ENCODE results near the gene TRAPPC10. TPM values are rescaled to one million over a fixed set of nuclear protein-coding genes. Genes with fewer than 3 reads are reported as not detected.

The TRAPPC10 gene
- total RNA-seq, 1 experiment from 2014 or later = 31.5 TPM

GRCh38 chr21:44052830-44053226 lies 40.7 kb downstream of the TRAPPC10 start:
- Histone ChIP-seq H3K4me3 (replicated peaks in 1 of 2; ENCODE audit: low read depth in 1 of 2, low read length in 2 of 2) (no peak overlapping the region), H3K4me1 (ENCODE audit: control insufficient read depth in 1 of 2, insufficient read depth in 2 of 2, low read length in 2 of 2) (peaks cover 4% of the 10 kb centered on the region in 2 experiments; a peak in 2 of 4 replicates), H3K36me3 (ENCODE audit: control insufficient read depth in 1 of 2, insufficient read depth in 2 of 2, low read length in 2 of 2) (peaks cover 0 to 3% of the 10 kb centered on the region in 2 experiments; a peak in 1 of 4 replicates), H4K20me1 (ENCODE audit: insufficient read depth) (no peaks in the 10 kb centered on the region), H3K9me3 (ENCODE audit: control insufficient read depth in 1 of 2, insufficient read depth in 1 of 2, low read depth in 1 of 2, low read length in 2 of 2) (no peaks in the 10 kb centered on the region), H3K4me2 (ENCODE audit: low read length) (no peak overlapping the region), H3K27ac (ENCODE audit: low read depth, low read length) (no peak overlapping the region), H3K79me2 (ENCODE audit: insufficient read depth, low read length) (peaks cover 46% of the 10 kb centered on the region), H3K9me2 (ENCODE audit: insufficient read depth) (no peaks in the 10 kb centered on the region), H2AFZ (ENCODE audit: low read depth, low read length, poor library complexity, severe bottlenecking) (no peak overlapping the region), H3K27me3 (ENCODE audit: insufficient read depth, low read length) (no peaks in the 10 kb centered on the region), H3K9ac (ENCODE audit: low read length) (no peak overlapping the region)
- intact Hi-C loops (cut with micrococcal nuclease) = no loop called here
- CTCF ChIA-PET = no interaction called here
- DNase-seq (ENCODE audit: low read depth, low spot score) (no peak), ATAC-seq (no peak)
- TF ChIP-seq, protein P1, sequence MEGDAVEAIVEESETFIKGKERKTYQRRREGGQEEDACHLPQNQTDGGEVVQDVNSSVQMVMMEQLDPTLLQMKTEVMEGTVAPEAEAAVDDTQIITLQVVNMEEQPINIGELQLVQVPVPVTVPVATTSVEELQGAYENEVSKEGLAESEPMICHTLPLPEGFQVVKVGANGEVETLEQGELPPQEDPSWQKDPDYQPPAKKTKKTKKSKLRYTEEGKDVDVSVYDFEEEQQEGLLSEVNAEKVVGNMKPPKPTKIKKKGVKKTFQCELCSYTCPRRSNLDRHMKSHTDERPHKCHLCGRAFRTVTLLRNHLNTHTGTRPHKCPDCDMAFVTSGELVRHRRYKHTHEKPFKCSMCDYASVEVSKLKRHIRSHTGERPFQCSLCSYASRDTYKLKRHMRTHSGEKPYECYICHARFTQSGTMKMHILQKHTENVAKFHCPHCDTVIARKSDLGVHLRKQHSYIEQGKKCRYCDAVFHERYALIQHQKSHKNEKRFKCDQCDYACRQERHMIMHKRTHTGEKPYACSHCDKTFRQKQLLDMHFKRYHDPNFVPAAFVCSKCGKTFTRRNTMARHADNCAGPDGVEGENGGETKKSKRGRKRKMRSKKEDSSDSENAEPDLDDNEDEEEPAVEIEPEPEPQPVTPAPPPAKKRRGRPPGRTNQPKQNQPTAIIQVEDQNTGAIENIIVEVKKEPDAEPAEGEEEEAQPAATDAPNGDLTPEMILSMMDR (IDR thresholded peaks at IDR 0.05 in 2 of 3, conservative IDR thresholded peaks at IDR 0.05 in 1 of 3; ENCODE audit: borderline replicate concordance in 1 of 3, insufficient read depth in 1 of 3, low read depth in 2 of 3, low read length in 2 of 3) = no peak
- TF ChIP-seq SRF (IDR thresholded peaks at IDR 0.05; ENCODE audit: low read depth) (no peak), SIN3A (IDR thresholded peaks at IDR 0.05; ENCODE audit: low read depth) (no peak)
- no TSS peak for BruUV-seq (replicated peaks)
- RAD21 ChIA-PET (ENCODE audit: low non-redundant PET in 1 of 2, low total read pairs in 2 of 2, uncharacterized antibody in 2 of 2, unreplicated experiment in 2 of 2) = no interaction called here
- POLR2A ChIA-PET = no interaction called here

DNA sequence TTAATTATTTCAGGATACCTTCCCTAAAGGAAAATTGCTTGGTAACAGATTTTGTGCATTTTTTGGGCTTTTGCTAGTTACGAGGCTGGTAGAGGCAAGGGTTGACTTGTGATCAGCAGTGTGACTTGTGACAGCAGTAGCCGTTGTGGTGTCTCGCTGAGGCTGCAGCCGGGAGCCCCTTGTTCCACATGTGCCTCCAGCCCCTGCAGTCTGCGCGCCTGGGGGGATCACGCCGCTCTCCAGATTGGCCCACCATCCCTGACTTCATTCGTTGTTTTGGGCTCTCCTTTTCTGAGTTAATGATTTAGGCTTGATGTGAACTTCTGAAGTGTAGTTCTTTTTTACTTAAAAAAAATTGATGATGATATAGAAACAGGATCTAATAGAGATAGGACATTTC lies 41.5 kb downstream of the TRAPPC10 start:
- peaks cover 0 to 3% of the 10 kb centered on the region in 2 experiments; a peak in 1 of 4 replicates for H3K36me3 ChIP-seq (ENCODE audit: control insufficient read depth in 1 of 2, insufficient read depth in 2 of 2, low read length in 2 of 2)
- no peak overlapping the region for H2AFZ ChIP-seq (ENCODE audit: low read depth, low read length, poor library complexity, severe bottlenecking)
- H3K9me2 ChIP-seq (ENCODE audit: insufficient read depth) = no peaks in the 10 kb centered on the region
- no peaks in the 10 kb centered on the region for H4K20me1 ChIP-seq (ENCODE audit: insufficient read depth)
- CTCF ChIA-PET = no interaction called here
- peaks cover 42% of the 10 kb centered on the region for H3K79me2 ChIP-seq (ENCODE audit: insufficient read depth, low read length)
- H3K27ac ChIP-seq (ENCODE audit: low read depth, low read length) = no peak overlapping the region
- H3K4me2 ChIP-seq (ENCODE audit: low read length) = no peak overlapping the region
- TF ChIP-seq, protein P2, sequence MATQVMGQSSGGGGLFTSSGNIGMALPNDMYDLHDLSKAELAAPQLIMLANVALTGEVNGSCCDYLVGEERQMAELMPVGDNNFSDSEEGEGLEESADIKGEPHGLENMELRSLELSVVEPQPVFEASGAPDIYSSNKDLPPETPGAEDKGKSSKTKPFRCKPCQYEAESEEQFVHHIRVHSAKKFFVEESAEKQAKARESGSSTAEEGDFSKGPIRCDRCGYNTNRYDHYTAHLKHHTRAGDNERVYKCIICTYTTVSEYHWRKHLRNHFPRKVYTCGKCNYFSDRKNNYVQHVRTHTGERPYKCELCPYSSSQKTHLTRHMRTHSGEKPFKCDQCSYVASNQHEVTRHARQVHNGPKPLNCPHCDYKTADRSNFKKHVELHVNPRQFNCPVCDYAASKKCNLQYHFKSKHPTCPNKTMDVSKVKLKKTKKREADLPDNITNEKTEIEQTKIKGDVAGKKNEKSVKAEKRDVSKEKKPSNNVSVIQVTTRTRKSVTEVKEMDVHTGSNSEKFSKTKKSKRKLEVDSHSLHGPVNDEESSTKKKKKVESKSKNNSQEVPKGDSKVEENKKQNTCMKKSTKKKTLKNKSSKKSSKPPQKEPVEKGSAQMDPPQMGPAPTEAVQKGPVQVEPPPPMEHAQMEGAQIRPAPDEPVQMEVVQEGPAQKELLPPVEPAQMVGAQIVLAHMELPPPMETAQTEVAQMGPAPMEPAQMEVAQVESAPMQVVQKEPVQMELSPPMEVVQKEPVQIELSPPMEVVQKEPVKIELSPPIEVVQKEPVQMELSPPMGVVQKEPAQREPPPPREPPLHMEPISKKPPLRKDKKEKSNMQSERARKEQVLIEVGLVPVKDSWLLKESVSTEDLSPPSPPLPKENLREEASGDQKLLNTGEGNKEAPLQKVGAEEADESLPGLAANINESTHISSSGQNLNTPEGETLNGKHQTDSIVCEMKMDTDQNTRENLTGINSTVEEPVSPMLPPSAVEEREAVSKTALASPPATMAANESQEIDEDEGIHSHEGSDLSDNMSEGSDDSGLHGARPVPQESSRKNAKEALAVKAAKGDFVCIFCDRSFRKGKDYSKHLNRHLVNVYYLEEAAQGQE (IDR thresholded peaks at IDR 0.05; ENCODE audit: low read depth) = no peak
- TF ChIP-seq ZNF274 (IDR thresholded peaks at IDR 0.05; ENCODE audit: low read depth, low read length) = no peak
- intact Hi-C loops (cut with micrococcal nuclease) = no loop called here
- no TSS peak for BruUV-seq (replicated peaks)
- ATAC-seq = no peak
- H3K4me3 ChIP-seq (replicated peaks in 1 of 2; ENCODE audit: low read depth in 1 of 2, low read length in 2 of 2) = no peak overlapping the region
- POLR2A ChIA-PET = no interaction called here
- no peaks in the 10 kb centered on the region for H3K27me3 ChIP-seq (ENCODE audit: insufficient read depth, low read length)
- RAD21 ChIA-PET (ENCODE audit: low non-redundant PET in 1 of 2, low total read pairs in 2 of 2, uncharacterized antibody in 2 of 2, unreplicated experiment in 2 of 2) = no interaction called here
- no peak for DNase-seq (ENCODE audit: low read depth, low spot score)
- no peak overlapping the region for H3K9ac ChIP-seq (ENCODE audit: low read length)
- no peaks in the 10 kb centered on the region for H3K9me3 ChIP-seq (ENCODE audit: control insufficient read depth in 1 of 2, insufficient read depth in 1 of 2, low read depth in 1 of 2, low read length in 2 of 2)
- peaks cover 4% of the 10 kb centered on the region in 2 experiments; a peak in 2 of 4 replicates for H3K4me1 ChIP-seq (ENCODE audit: control insufficient read depth in 1 of 2, insufficient read depth in 2 of 2, low read length in 2 of 2)
